ENCODE data around the gene PAN3.

- TF ChIP-seq EZH2 (IDR thresholded peaks at IDR 0.05; ENCODE audit: low read depth, low read length, severe bottlenecking) (no peak), CTCF (IDR thresholded peaks at IDR 0.05; ENCODE audit: control extremely low read depth in 1 of 3, insufficient read depth in 1 of 3, low read depth in 1 of 3, low read length in 3 of 3) (no peak), GABPA (IDR thresholded peaks at IDR 0.05; ENCODE audit: borderline replicate concordance, insufficient read depth, low read length) (no peak), YY1 (IDR thresholded peaks at IDR 0.05; ENCODE audit: low read depth, low read length) (no peak)
- TF ChIP-seq, protein P1, sequence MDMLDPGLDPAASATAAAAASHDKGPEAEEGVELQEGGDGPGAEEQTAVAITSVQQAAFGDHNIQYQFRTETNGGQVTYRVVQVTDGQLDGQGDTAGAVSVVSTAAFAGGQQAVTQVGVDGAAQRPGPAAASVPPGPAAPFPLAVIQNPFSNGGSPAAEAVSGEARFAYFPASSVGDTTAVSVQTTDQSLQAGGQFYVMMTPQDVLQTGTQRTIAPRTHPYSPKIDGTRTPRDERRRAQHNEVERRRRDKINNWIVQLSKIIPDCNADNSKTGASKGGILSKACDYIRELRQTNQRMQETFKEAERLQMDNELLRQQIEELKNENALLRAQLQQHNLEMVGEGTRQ (IDR thresholded peaks at IDR 0.05; ENCODE audit: low read length) = no peak
Observed at GRCh38 chr13:28337166-28338005, 199.0 kb downstream of the PAN3 start.
